K562 (cell line): ENCODE data around the gene DDAH2. TPM values are rescaled to one million over a fixed set of nuclear protein-coding genes. Genes with fewer than 3 reads are reported as not detected.

Experiments
- ARNT ChIP-seq, 2 experiments: fragments of 450-650 bp; IDR thresholded peaks; 2 replicates each; pipeline ENCODE4 v1.6.1; 2016; ENCODE audit warnings: mild to moderate bottlenecking in 1 of 2
- ATF7 ChIP-seq: fragments of 450-650 bp; IDR thresholded peaks from 2 replicates; pipeline ENCODE4 v1.7.1; 2014; ENCODE audit warnings: mild to moderate bottlenecking, moderate library complexity
- GTF2A2 ChIP-seq: IDR thresholded peaks from 2 replicates; pipeline ENCODE4 v1.6.1; 2016; ENCODE audit warnings: mild to moderate bottlenecking, missing genetic modification characterization, missing compliant biosample characterization
- LARP7 ChIP-seq: fragments of 450-650 bp; IDR thresholded peaks from 2 replicates; pipeline ENCODE4 v1.6.1; 2016
- PHTF2 ChIP-seq: fragments of 250-450 bp; sonication (Bioruptor Pico); IDR thresholded peaks from 2 replicates; pipeline ENCODE4 v1.5.0; 2021; ENCODE audit warnings: mild to moderate bottlenecking
- POLR2A ChIP-seq: fragments of 450-650 bp; conservative IDR thresholded peaks from 2 replicates; pipeline ENCODE4 v1.6.1; 2016
- POLR2G ChIP-seq: fragments of 200-400 bp; formaldehyde crosslinking; IDR thresholded peaks from 2 replicates; pipeline ENCODE4 v1.6.1; 2017; ENCODE audit warnings: low read depth, mild to moderate bottlenecking, antibody characterized with exemption, low read length, moderate library complexity
- RBM39 ChIP-seq: fragments of 200-400 bp; formaldehyde crosslinking; optimal IDR thresholded peaks from 2 replicates; pipeline ENCODE3; 2018; ENCODE audit warnings: low read depth, low read length
- SUPT5H ChIP-seq: fragments of 450-650 bp; IDR thresholded peaks from 2 replicates; pipeline ENCODE4 v1.6.1; 2016
- TOE1 ChIP-seq, 2 experiments: fragments of 450-650 bp in 1 of 2; sonication (generic) in 1 of 2; formaldehyde crosslinking in 1 of 2; IDR thresholded peaks; 2 replicates each; pipeline versions ENCODE4 v1.7.1 to v1.8.0; 2016 to 2022; ENCODE audit warnings: borderline replicate concordance in 2 of 2, mild to moderate bottlenecking in 2 of 2, antibody characterized with exemption in 1 of 2, inconsistent platforms in 1 of 2, low read depth in 1 of 2, missing genetic modification reagents in 1 of 2, moderate library complexity in 1 of 2
- UBTF ChIP-seq, 2 experiments: IDR thresholded peaks; 2 replicates each; pipeline ENCODE4 v1.6.1; 2012; ENCODE audit warnings: improper control_type of control experiment in 2 of 2, low read depth in 2 of 2, low read length in 2 of 2, borderline replicate concordance in 1 of 2
- ZBTB11 ChIP-seq, 3 experiments: fragments of 200-800 bp in 1 of 3; fragments of 250-450 bp in 1 of 3; fragments of 450-650 bp in 1 of 3; sonication (Bioruptor Pico) in 1 of 3; sonication (Bioruptor generic) in 1 of 3; formaldehyde crosslinking in 1 of 3; IDR thresholded peaks; 2 replicates each; pipeline versions ENCODE4 v1.6.1 to v1.8.0; 2016 to 2022; ENCODE audit warnings: mild to moderate bottlenecking in 2 of 3, missing genetic modification characterization in 2 of 3, missing compliant biosample characterization in 1 of 3, moderate library complexity in 1 of 3
- ZFX ChIP-seq: sonication (generic); formaldehyde crosslinking; IDR thresholded peaks from 2 replicates; pipeline ENCODE4 v1.8.0; 2022; ENCODE audit warnings: mild to moderate bottlenecking, missing genetic modification reagents, moderate library complexity
- ZKSCAN1 ChIP-seq: fragments of 150-350 bp; IDR thresholded peaks from 2 replicates; pipeline ENCODE4 v1.6.1; 2016; ENCODE audit warnings: low read depth, low read length
- ZNF445 ChIP-seq: fragments of 250-450 bp; sonication (Bioruptor Pico); IDR thresholded peaks from 2 replicates; pipeline ENCODE4 v1.4.0; 2020; ENCODE audit warnings: low read depth, mild to moderate bottlenecking, moderate library complexity
- ZNF696 ChIP-seq: fragments of 250-450 bp; sonication (Bioruptor Pico); conservative IDR thresholded peaks from 2 replicates; pipeline ENCODE4 v1.4.0; 2020; ENCODE audit warnings: mild to moderate bottlenecking, moderate library complexity
- ZNF77 ChIP-seq: fragments of 250-450 bp; sonication (Bioruptor Pico); IDR thresholded peaks from 2 replicates; pipeline ENCODE4 v1.5.0; 2020
- polyA plus RNA-seq, 8 experiments: library from polyadenylated mRNA; depleted of rRNA in 4 of 8; stranded (reverse) in 5 of 8; unstranded in 3 of 8; fragments of >200 nt; fragmentation: Nextera tagmentation in 2 of 8; fragmentation: Illumina TruSeq in 1 of 8; extraction: Ambion mirVana in 2 of 8; extraction: Trizol in 1 of 8; gene quantifications; 2 replicates each; pipeline versions ENCODE4 v1.2.1 to v1.2.3, GENCODE V29; 2011 to 2014; ENCODE audit warnings: inconsistent platforms in 1 of 8, missing spikeins in 1 of 8
- total RNA-seq, 7 experiments: library from RNA; depleted of rRNA in 6 of 7; stranded (reverse); fragments of >200 nt in 6 of 7; fragmentation: Illumina TruSeq in 2 of 7; extraction: Trizol in 2 of 7; gene quantifications; 2 replicates each; pipeline versions ENCODE4 v1.2.1 to v1.2.3, GENCODE V29; 2011 to 2021; ENCODE audit warnings: low replicate concordance in 1 of 7
- TF ChIP-seq, protein P1 (sequence below): sonication (generic); formaldehyde crosslinking; IDR thresholded peaks from 2 replicates; pipeline ENCODE4 v1.8.0; 2022; ENCODE audit warnings: missing genetic modification reagents, mild to moderate bottlenecking, borderline replicate concordance
- TF ChIP-seq, protein P2 (sequence below): sonication (generic); formaldehyde crosslinking; IDR thresholded peaks from 2 replicates; pipeline ENCODE4 v1.8.0; 2022; ENCODE audit warnings: mild to moderate bottlenecking, missing genetic modification reagents

DDAH2 gene
- total and polyA plus RNA-seq, 9 of the 15 experiments (the other 6 are each of a cell fraction or from before 2014, with no cell fraction given), result 1.8 to 45.4 (median 21.4) TPM

GRCh38 chr6:31729979-31730630 lies 1.0 kb upstream of the DDAH2 start (continued):
- TF ChIP-seq PHTF2 (CRISPR knock-in tag), result peak; percentile 92
- TF ChIP-seq LARP7, result peak; percentile 63; the same call in 1 of the 2 replicates
- peak; percentile 97 for TF ChIP-seq ZNF445 (CRISPR knock-in tag)
- no peak for TF ChIP-seq ARNT (IDR thresholded peaks at IDR 0.05)
- peak; percentile 99 for TF ChIP-seq POLR2A
- TF ChIP-seq, protein P1, sequence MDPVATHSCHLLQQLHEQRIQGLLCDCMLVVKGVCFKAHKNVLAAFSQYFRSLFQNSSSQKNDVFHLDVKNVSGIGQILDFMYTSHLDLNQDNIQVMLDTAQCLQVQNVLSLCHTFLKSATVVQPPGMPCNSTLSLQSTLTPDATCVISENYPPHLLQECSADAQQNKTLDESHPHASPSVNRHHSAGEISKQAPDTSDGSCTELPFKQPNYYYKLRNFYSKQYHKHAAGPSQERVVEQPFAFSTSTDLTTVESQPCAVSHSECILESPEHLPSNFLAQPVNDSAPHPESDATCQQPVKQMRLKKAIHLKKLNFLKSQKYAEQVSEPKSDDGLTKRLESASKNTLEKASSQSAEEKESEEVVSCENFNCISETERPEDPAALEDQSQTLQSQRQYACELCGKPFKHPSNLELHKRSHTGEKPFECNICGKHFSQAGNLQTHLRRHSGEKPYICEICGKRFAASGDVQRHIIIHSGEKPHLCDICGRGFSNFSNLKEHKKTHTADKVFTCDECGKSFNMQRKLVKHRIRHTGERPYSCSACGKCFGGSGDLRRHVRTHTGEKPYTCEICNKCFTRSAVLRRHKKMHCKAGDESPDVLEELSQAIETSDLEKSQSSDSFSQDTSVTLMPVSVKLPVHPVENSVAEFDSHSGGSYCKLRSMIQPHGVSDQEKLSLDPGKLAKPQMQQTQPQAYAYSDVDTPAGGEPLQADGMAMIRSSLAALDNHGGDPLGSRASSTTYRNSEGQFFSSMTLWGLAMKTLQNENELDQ (CRISPR knock-in tag), result 0 out of 2 replicates have a peak, but pooled peaks have one; percentile 56
- no peak for TF ChIP-seq TOE1 (IDR thresholded peaks at IDR 0.05; ENCODE audit: borderline replicate concordance)
- peak; percentile 11 for TF ChIP-seq TOE1 (CRISPR knock-in tag; IDR thresholded peaks at IDR 0.05; ENCODE audit: borderline replicate concordance, low read depth)
- TF ChIP-seq ZBTB11 (CRISPR knock-in tag; IDR thresholded peaks at IDR 0.05), result peak in 1 of 3 experiments; percentile 48; a peak in 3 of 6 replicates
- no peak for TF ChIP-seq GTF2A2 (tag)
- TF ChIP-seq RBM39, result no peak
- TF ChIP-seq ZNF696 (CRISPR knock-in tag), result peak; percentile 92
- TF ChIP-seq ZFX (CRISPR knock-in tag), result no peak
- TF ChIP-seq ATF7, result no peak
- 0 out of 4 replicates have a peak, but pooled peaks of 1 of the 2 experiments have one; percentile 60 for TF ChIP-seq UBTF (IDR thresholded peaks at IDR 0.05; ENCODE audit: borderline replicate concordance in 1 of 2, low read depth in 2 of 2, low read length in 2 of 2)
- TF ChIP-seq, protein P2, sequence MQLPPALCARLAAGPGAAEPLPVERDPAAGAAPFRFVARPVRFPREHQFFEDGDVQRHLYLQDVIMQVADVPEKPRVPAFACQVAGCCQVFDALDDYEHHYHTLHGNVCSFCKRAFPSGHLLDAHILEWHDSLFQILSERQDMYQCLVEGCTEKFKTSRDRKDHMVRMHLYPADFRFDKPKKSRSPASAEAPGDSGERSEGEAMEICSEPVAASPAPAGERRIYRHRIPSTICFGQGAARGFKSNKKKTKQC (CRISPR knock-in tag), result no peak
- TF ChIP-seq ZKSCAN1, result peak; percentile 46; the same call in 1 of the 2 replicates
- TF ChIP-seq POLR2G, result peak; percentile 91
- peak; percentile 99 for TF ChIP-seq SUPT5H
- peak; percentile 98 for TF ChIP-seq ZNF77 (CRISPR knock-in tag)
